ENCODE measurements around the gene THAP7. TPM values are rescaled to one million over a fixed set of nuclear protein-coding genes. Genes with fewer than 3 reads are reported as not detected.

Gene THAP7
- total and polyA plus RNA-seq, 2 of the 13 experiments (the other 11 are each of a cell fraction or from before 2014, with no cell fraction given) = 13.0 to 25.5 TPM

DNA sequence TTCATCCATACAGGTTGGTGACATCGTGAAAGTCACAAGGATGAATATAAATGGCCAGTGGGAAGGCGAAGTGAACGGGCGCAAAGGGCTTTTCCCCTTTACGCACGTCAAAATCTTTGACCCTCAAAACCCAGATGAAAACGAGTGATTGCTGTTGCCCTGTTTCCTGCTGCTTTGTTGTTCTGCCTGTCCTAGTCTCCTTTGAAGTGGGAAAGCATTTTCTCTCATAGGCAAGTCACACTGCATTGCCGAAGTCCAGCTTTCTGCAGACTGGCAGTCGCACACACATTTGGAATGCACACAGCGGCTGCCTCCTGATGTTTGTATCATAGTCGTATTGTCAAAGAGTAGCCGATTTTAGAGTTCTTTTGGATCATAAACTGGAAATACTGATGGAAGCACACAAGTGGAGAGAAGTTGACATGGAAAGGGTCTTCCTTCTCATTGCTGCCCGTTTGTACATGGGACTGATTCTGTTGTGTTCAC lies 52.2 kb downstream of the THAP7 start (continued):
- no peak for TF ChIP-seq SRSF9 (IDR thresholded peaks at IDR 0.05; ENCODE audit: borderline replicate concordance, insufficient read depth, low read depth, low read length, poor library complexity, severe bottlenecking)
- TF ChIP-seq ZNF510 (CRISPR knock-in tag; IDR thresholded peaks at IDR 0.05; ENCODE audit: low read depth) = no peak
- TF ChIP-seq NKX3-1 (CRISPR knock-in tag; IDR thresholded peaks at IDR 0.05) = no peak
- TF ChIP-seq ZNF484 (CRISPR knock-in tag; IDR thresholded peaks at IDR 0.05; ENCODE audit: borderline replicate concordance, low read depth) = no peak
- no peak for TF ChIP-seq ZNF607 (CRISPR knock-in tag; IDR thresholded peaks at IDR 0.05; ENCODE audit: borderline replicate concordance)
- TF ChIP-seq TEAD3 (CRISPR knock-in tag; optimal IDR thresholded peaks at IDR 0.05; ENCODE audit: borderline replicate concordance) = peak; percentile 87
- TF ChIP-seq, protein P1, sequence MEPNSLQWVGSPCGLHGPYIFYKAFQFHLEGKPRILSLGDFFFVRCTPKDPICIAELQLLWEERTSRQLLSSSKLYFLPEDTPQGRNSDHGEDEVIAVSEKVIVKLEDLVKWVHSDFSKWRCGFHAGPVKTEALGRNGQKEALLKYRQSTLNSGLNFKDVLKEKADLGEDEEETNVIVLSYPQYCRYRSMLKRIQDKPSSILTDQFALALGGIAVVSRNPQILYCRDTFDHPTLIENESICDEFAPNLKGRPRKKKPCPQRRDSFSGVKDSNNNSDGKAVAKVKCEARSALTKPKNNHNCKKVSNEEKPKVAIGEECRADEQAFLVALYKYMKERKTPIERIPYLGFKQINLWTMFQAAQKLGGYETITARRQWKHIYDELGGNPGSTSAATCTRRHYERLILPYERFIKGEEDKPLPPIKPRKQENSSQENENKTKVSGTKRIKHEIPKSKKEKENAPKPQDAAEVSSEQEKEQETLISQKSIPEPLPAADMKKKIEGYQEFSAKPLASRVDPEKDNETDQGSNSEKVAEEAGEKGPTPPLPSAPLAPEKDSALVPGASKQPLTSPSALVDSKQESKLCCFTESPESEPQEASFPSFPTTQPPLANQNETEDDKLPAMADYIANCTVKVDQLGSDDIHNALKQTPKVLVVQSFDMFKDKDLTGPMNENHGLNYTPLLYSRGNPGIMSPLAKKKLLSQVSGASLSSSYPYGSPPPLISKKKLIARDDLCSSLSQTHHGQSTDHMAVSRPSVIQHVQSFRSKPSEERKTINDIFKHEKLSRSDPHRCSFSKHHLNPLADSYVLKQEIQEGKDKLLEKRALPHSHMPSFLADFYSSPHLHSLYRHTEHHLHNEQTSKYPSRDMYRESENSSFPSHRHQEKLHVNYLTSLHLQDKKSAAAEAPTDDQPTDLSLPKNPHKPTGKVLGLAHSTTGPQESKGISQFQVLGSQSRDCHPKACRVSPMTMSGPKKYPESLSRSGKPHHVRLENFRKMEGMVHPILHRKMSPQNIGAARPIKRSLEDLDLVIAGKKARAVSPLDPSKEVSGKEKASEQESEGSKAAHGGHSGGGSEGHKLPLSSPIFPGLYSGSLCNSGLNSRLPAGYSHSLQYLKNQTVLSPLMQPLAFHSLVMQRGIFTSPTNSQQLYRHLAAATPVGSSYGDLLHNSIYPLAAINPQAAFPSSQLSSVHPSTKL (CRISPR knock-in tag; IDR thresholded peaks at IDR 0.05) = peak; percentile 77
- no peak for TF ChIP-seq KLF13 (CRISPR knock-in tag; IDR thresholded peaks at IDR 0.05)
- TF ChIP-seq KLF9 (CRISPR knock-in tag; IDR thresholded peaks at IDR 0.05; ENCODE audit: low read depth) = no peak
- TF ChIP-seq ZBTB42 (CRISPR knock-in tag; IDR thresholded peaks at IDR 0.05) = no peak
- no peak for TF ChIP-seq MXD4 (CRISPR knock-in tag; IDR thresholded peaks at IDR 0.05)
- no peak for TF ChIP-seq YEATS2 (CRISPR knock-in tag; IDR thresholded peaks at IDR 0.05; ENCODE audit: borderline replicate concordance)
- TF ChIP-seq ZNF747 (CRISPR knock-in tag; IDR thresholded peaks at IDR 0.05; ENCODE audit: borderline replicate concordance) = no peak
- 0 out of 2 replicates have a peak, but pooled peaks have one; percentile 28 for TF ChIP-seq ZNF792 (CRISPR knock-in tag; IDR thresholded peaks at IDR 0.05)
- 0 out of 2 replicates have a peak, but pooled peaks have one; percentile 37 for TF ChIP-seq ZNF143 (CRISPR knock-in tag; IDR thresholded peaks at IDR 0.05)
- TF ChIP-seq, protein P2, sequence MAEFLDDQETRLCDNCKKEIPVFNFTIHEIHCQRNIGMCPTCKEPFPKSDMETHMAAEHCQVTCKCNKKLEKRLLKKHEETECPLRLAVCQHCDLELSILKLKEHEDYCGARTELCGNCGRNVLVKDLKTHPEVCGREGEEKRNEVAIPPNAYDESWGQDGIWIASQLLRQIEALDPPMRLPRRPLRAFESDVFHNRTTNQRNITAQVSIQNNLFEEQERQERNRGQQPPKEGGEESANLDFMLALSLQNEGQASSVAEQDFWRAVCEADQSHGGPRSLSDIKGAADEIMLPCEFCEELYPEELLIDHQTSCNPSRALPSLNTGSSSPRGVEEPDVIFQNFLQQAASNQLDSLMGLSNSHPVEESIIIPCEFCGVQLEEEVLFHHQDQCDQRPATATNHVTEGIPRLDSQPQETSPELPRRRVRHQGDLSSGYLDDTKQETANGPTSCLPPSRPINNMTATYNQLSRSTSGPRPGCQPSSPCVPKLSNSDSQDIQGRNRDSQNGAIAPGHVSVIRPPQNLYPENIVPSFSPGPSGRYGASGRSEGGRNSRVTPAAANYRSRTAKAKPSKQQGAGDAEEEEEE (CRISPR knock-in tag; IDR thresholded peaks at IDR 0.05; ENCODE audit: borderline replicate concordance) = no peak
- TF ChIP-seq REPIN1 (CRISPR knock-in tag; IDR thresholded peaks at IDR 0.05; ENCODE audit: borderline replicate concordance, low read depth) = peak; percentile 19; the same call in 1 of the 2 replicates
- TF ChIP-seq ZNF10 (CRISPR knock-in tag; IDR thresholded peaks at IDR 0.05; ENCODE audit: borderline replicate concordance, low read depth) = no peak
- TF ChIP-seq, protein P3, sequence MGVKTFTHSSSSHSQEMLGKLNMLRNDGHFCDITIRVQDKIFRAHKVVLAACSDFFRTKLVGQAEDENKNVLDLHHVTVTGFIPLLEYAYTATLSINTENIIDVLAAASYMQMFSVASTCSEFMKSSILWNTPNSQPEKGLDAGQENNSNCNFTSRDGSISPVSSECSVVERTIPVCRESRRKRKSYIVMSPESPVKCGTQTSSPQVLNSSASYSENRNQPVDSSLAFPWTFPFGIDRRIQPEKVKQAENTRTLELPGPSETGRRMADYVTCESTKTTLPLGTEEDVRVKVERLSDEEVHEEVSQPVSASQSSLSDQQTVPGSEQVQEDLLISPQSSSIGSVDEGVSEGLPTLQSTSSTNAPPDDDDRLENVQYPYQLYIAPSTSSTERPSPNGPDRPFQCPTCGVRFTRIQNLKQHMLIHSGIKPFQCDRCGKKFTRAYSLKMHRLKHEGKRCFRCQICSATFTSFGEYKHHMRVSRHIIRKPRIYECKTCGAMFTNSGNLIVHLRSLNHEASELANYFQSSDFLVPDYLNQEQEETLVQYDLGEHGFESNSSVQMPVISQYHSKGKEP (CRISPR knock-in tag; IDR thresholded peaks at IDR 0.05) = no peak
- TF ChIP-seq ZSCAN31 (CRISPR knock-in tag; IDR thresholded peaks at IDR 0.05; ENCODE audit: low read depth) = peak; percentile 35; the same call in 1 of the 2 replicates
- no peak for TF ChIP-seq EED (CRISPR knock-in tag; IDR thresholded peaks at IDR 0.05)
- peak; percentile 68; the same call in 1 of the 2 replicates for TF ChIP-seq KDM4B (CRISPR knock-in tag; IDR thresholded peaks at IDR 0.05)
- TF ChIP-seq RAD21 (CRISPR knock-in tag; IDR thresholded peaks at IDR 0.05) = no peak
